ENCODE measurements around the gene KIFBP. TPM values are rescaled to one million over a fixed set of nuclear protein-coding genes. Genes with fewer than 3 reads are reported as not detected.
A peak's percentile ranks its signal among the peaks of the same experiment; 100 is the strongest.

The KIFBP gene
- total RNA-seq, 2 donors from 2014 or later: 15.8 to 16.9 TPM

DNA sequence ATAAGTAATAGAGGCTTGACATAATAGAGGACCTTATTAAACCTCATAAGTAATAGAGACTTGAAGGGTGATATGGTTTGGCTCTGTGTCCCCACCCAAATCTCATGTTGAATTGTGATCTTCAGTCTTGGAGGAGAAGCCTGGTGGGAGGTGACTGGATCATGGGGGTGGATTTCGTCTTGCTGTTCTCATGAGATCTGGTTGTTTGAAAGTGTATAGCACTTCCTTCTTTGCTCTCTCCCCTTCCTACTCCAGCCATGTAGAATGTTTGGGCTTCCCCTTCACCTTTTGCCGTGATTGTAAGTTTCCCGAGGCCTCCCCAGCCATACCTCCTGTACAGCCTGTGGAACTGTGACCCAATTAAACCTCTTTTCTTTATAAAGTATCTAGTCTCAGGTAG, 8.6 kb downstream of the KIFBP start:
- intact Hi-C loops (cut with DNase I): no loop called here
- ATAC-seq: no peak

DNA sequence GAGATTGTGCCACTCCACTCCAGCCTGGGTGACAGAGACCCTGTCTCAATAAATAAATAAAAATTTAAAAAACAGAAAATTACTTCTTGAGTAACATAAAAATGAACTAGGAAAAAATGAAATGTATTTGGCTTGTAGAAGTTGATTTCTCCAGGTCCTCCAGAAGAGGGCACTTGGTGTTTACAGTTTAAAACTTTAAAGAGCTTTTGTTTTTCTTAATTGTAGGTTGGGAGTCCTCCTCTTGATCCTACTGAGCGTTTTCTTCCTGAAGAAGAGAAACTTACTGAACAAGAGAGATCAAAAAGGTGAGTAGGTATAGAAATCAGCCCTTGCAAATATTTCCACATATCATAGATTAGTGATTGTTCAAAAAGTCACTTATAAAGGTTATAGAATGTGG, 16.2 kb downstream of the KIFBP start:
- TF ChIP-seq POLR2A (IDR thresholded peaks at IDR 0.05): no peak
- TF ChIP-seq, protein P1, sequence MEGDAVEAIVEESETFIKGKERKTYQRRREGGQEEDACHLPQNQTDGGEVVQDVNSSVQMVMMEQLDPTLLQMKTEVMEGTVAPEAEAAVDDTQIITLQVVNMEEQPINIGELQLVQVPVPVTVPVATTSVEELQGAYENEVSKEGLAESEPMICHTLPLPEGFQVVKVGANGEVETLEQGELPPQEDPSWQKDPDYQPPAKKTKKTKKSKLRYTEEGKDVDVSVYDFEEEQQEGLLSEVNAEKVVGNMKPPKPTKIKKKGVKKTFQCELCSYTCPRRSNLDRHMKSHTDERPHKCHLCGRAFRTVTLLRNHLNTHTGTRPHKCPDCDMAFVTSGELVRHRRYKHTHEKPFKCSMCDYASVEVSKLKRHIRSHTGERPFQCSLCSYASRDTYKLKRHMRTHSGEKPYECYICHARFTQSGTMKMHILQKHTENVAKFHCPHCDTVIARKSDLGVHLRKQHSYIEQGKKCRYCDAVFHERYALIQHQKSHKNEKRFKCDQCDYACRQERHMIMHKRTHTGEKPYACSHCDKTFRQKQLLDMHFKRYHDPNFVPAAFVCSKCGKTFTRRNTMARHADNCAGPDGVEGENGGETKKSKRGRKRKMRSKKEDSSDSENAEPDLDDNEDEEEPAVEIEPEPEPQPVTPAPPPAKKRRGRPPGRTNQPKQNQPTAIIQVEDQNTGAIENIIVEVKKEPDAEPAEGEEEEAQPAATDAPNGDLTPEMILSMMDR (IDR thresholded peaks at IDR 0.05): peak in 5 of 7 experiments; percentile 9 to 43 (median 28)
- WGBS, 2 donors: 14 to 19% methylated on average over 1 of the region's 1 CpG
- peaks cover 0 to 3% of the 10 kb centered on the region in 2 donors for H3K36me3 ChIP-seq (replicated peaks in 1 of 2; ENCODE audit: insufficient read depth in 1 of 2, low read depth in 2 of 2)
- no peak for ATAC-seq
- no peak overlapping the region for H3K4me3 ChIP-seq
- H3K27ac ChIP-seq: no peak overlapping the region
- no peaks in the 10 kb centered on the region for H3K27me3 ChIP-seq
- H3K4me1 ChIP-seq: no peaks in the 10 kb centered on the region
- no peak for DNase-seq
- intact Hi-C loops (cut with DNase I): loop anchor here (10.0 kb wide), 1 partner anchor 90 kb away; no protein-coding TSS in a partner anchor
- H3K9me3 ChIP-seq: no peaks in the 10 kb centered on the region

More for the DNA sequence above, 8.6 kb downstream of the KIFBP start:
- Histone ChIP-seq H3K4me1 (peaks cover 16% of the 10 kb centered on the region), H3K9me3 (no peaks in the 10 kb centered on the region), H3K4me3 (no peak overlapping the region), H3K27me3 (no peaks in the 10 kb centered on the region), H3K36me3 (replicated peaks in 1 of 2; ENCODE audit: insufficient read depth in 1 of 2, low read depth in 2 of 2) (no peaks in the 10 kb centered on the region), H3K27ac (no peak overlapping the region)
- 74 to 87% methylated on average over 3 of the region's 3 CpGs for WGBS, 2 donors
- no peak for DNase-seq
- TF ChIP-seq, protein P1 (IDR thresholded peaks at IDR 0.05): no peak
- TF ChIP-seq POLR2A (IDR thresholded peaks at IDR 0.05): no peak

DNA sequence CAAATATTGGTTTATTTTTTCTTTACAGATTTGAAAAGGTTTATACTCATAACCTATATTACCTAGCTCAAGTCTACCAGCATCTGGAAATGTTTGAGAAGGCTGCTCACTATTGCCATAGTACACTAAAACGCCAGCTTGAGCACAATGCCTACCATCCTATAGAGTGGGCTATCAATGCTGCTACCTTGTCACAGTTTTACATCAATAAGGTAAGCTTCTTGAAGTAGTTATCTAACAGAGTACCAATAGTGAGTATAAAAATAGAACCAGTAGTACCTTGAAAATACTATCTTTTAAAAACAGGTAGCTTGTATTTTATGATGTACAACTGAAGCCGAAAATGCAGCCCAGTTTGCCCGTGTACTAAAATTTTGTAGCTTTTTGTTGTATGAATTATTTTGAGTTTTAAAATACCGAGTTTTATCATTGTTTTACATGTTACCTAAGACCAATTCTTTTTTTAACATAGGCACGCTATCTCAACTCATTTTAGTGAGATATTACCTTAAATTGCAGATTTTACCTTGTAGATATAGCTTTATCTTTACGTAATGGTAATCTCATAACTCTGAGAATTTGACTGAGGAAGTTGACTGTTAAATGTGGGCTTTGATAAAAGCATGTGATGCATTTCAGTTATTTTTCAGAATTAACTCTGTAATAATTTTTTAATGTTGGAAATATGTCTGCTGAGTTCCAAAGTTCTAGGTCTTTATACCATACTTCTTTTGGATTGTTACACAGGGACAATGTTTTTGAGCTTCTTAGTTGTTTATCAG, 17.3 kb downstream of the KIFBP start:
- no peak for ATAC-seq
- no peak overlapping the region for H3K4me3 ChIP-seq
- peaks cover 0 to 3% of the 10 kb centered on the region in 2 donors for H3K36me3 ChIP-seq (replicated peaks in 1 of 2; ENCODE audit: insufficient read depth in 1 of 2, low read depth in 2 of 2)
- intact Hi-C loops (cut with DNase I): loop anchor here (10.0 kb wide), 1 partner anchor 89 kb away; no protein-coding TSS in a partner anchor
- DNase-seq: no peak
- no peaks in the 10 kb centered on the region for H3K27me3 ChIP-seq
- no peak overlapping the region for H3K27ac ChIP-seq
- no peaks in the 10 kb centered on the region for H3K9me3 ChIP-seq
- WGBS, 2 donors: 82 to 90% methylated on average over 6 of the region's 6 CpGs
- TF ChIP-seq, protein P1 (IDR thresholded peaks at IDR 0.05): no peak
- no peak for TF ChIP-seq POLR2A (IDR thresholded peaks at IDR 0.05)
- H3K4me1 ChIP-seq: no peaks in the 10 kb centered on the region

DNA sequence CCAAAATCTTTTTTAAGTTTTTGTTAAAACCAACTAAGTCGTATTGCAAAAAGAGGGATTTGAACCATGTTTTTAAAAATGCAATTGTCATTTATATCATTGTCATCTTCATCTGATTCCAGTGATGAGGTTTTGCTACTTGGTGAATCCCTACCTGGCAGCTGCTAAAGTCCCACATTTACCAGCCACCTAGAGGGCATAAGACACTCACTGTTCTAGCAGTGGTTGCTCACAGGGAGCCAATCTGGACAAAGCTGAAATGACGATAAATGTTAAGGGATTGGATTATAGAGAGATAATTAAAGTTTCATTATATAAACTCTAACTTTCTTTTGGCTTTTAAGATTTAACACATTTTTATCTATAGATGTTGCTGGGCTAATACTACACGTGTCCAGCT, 18.7 kb downstream of the KIFBP start:
- ATAC-seq (no peak), DNase-seq (no peak)
- WGBS, 2 donors: 81 to 93% methylated on average over 3 of the region's 3 CpGs
- Histone ChIP-seq H3K36me3 (replicated peaks in 1 of 2; ENCODE audit: insufficient read depth in 1 of 2, low read depth in 2 of 2) (peaks cover 0 to 8% of the 10 kb centered on the region in 2 donors), H3K27ac (no peak overlapping the region), H3K4me1 (no peaks in the 10 kb centered on the region), H3K4me3 (no peak overlapping the region), H3K9me3 (no peaks in the 10 kb centered on the region), H3K27me3 (no peaks in the 10 kb centered on the region)
- intact Hi-C loops (cut with DNase I): loop anchor here (10.0 kb wide), 1 partner anchor 88 kb away; no protein-coding TSS in a partner anchor
- TF ChIP-seq POLR2A (IDR thresholded peaks at IDR 0.05): no peak
- TF ChIP-seq, protein P1 (IDR thresholded peaks at IDR 0.05): no peak

Measured in body of pancreas (tissue), 4 donors.